SH-SY5Y (cell line): ENCODE measurements around the gene NKD1.

Experiments used
- GATA2 ChIP-seq: IDR thresholded peaks from 2 replicates; pipeline ENCODE4 v1.6.1; 2011; ENCODE audit warnings: mild to moderate bottlenecking, low read depth, low read length
- GATA3 ChIP-seq: IDR thresholded peaks from 2 replicates; pipeline ENCODE4 v1.6.1; 2011; ENCODE audit warnings: low read depth, mild to moderate bottlenecking, low read length, moderate library complexity

GRCh38 chr16:50637716-50638602, 89.8 kb downstream of the NKD1 start:
- TF ChIP-seq GATA3 (no peak), GATA2 (no peak)
